ENCODE data around the gene RAB4A.

RAB4A gene

GRCh38 chr1:229272164-229273158 lies 1.6 kb downstream of the RAB4A start:
- no peak for TF ChIP-seq ZNF274 (IDR thresholded peaks at IDR 0.05; ENCODE audit: low read depth, low read length)
- peak overlapping the region; percentile 100 for H3K4me3 ChIP-seq (ENCODE audit: low read length)

- no peak overlapping the region for H3K4me3 ChIP-seq (ENCODE audit: low read length)
- TF ChIP-seq ZNF274 (IDR thresholded peaks at IDR 0.05; ENCODE audit: low read depth, low read length) = no peak
Measured at GRCh38 chr1:229273507-229274232, 2.8 kb downstream of the RAB4A start.

GRCh38 chr1:229275005-229275404 lies 4.1 kb downstream of the RAB4A start:
- no peak overlapping the region for H3K4me3 ChIP-seq (ENCODE audit: low read length)
- no peak for TF ChIP-seq ZNF274 (IDR thresholded peaks at IDR 0.05; ENCODE audit: low read depth, low read length)

- no peak overlapping the region for H3K4me3 ChIP-seq (ENCODE audit: low read length)
- TF ChIP-seq ZNF274 (IDR thresholded peaks at IDR 0.05; ENCODE audit: low read depth, low read length) = no peak
Measured at GRCh38 chr1:229278120-229278741, 7.3 kb downstream of the RAB4A start.

- no peak overlapping the region for H3K4me3 ChIP-seq (ENCODE audit: low read length)
- no peak for TF ChIP-seq ZNF274 (IDR thresholded peaks at IDR 0.05; ENCODE audit: low read depth, low read length)
Measured at GRCh38 chr1:229279242-229279641, 8.3 kb downstream of the RAB4A start.

- TF ChIP-seq ZNF274 (IDR thresholded peaks at IDR 0.05; ENCODE audit: low read depth, low read length) = no peak
- H3K4me3 ChIP-seq (ENCODE audit: low read length) = no peak overlapping the region
Measured at GRCh38 chr1:229280037-229280828, 9.3 kb downstream of the RAB4A start.

GRCh38 chr1:229280921-229281320 lies 10.0 kb downstream of the RAB4A start:
- H3K4me3 ChIP-seq (ENCODE audit: low read length) = no peak overlapping the region
- TF ChIP-seq ZNF274 (IDR thresholded peaks at IDR 0.05; ENCODE audit: low read depth, low read length) = no peak

GRCh38 chr1:229281339-229281926 lies 10.5 kb downstream of the RAB4A start:
- no peak overlapping the region for H3K4me3 ChIP-seq (ENCODE audit: low read length)
- TF ChIP-seq ZNF274 (IDR thresholded peaks at IDR 0.05; ENCODE audit: low read depth, low read length) = no peak

- H3K4me3 ChIP-seq (ENCODE audit: low read length) = no peak overlapping the region
- TF ChIP-seq ZNF274 (IDR thresholded peaks at IDR 0.05; ENCODE audit: low read depth, low read length) = no peak
Measured at GRCh38 chr1:229282295-229282823, 11.4 kb downstream of the RAB4A start.

- H3K4me3 ChIP-seq (ENCODE audit: low read length) = no peak overlapping the region
- no peak for TF ChIP-seq ZNF274 (IDR thresholded peaks at IDR 0.05; ENCODE audit: low read depth, low read length)
Measured at GRCh38 chr1:229283183-229283611, 12.3 kb downstream of the RAB4A start.

GRCh38 chr1:229284887-229285286 lies 14.0 kb downstream of the RAB4A start:
- no peak for TF ChIP-seq ZNF274 (IDR thresholded peaks at IDR 0.05; ENCODE audit: low read depth, low read length)
- H3K4me3 ChIP-seq (ENCODE audit: low read length) = no peak overlapping the region

- H3K4me3 ChIP-seq (ENCODE audit: low read length) = no peak overlapping the region
- TF ChIP-seq ZNF274 (IDR thresholded peaks at IDR 0.05; ENCODE audit: low read depth, low read length) = no peak
Measured at GRCh38 chr1:229285440-229285839, 14.5 kb downstream of the RAB4A start.

Measured in GM08714 (cell line).